Measurements from ENCODE around the gene MTR.

The MTR gene

GRCh38 chr1:236860101-236860500 lies 65.0 kb downstream of the MTR start:
- TF ChIP-seq CTCF (IDR thresholded peaks at IDR 0.05; ENCODE audit: insufficient read depth, low read length, missing control alignments): no peak
- no peak overlapping the region for H3K4me3 ChIP-seq (ENCODE audit: low read depth, low read length)
- CTCF ChIA-PET: interaction anchor here (3.8 kb wide), 1 partner anchor 10 kb away, joined by 20 read pairs; no protein-coding TSS in a partner anchor
- POLR2A ChIA-PET: no interaction called here
- no peak for DNase-seq (ENCODE audit: low read depth, low spot score)

GRCh38 chr1:236860674-236861073 lies 65.6 kb downstream of the MTR start:
- H3K4me3 ChIP-seq (ENCODE audit: low read depth, low read length): no peak overlapping the region
- DNase-seq (ENCODE audit: low read depth, low spot score): no peak
- ChIA-PET POLR2A (no interaction called here), CTCF (interaction anchor here (3.8 kb wide), 1 partner anchor 9 kb away, joined by 20 read pairs; no protein-coding TSS in a partner anchor)
- no peak for TF ChIP-seq CTCF (IDR thresholded peaks at IDR 0.05; ENCODE audit: insufficient read depth, low read length, missing control alignments)

GRCh38 chr1:236861560-236862218 lies 66.6 kb downstream of the MTR start:
- no peak for DNase-seq (ENCODE audit: low read depth, low spot score)
- POLR2A ChIA-PET: no interaction called here
- H3K4me3 ChIP-seq (ENCODE audit: low read depth, low read length): no peak overlapping the region
- TF ChIP-seq CTCF (IDR thresholded peaks at IDR 0.05; ENCODE audit: insufficient read depth, low read length, missing control alignments): no peak
- CTCF ChIA-PET: interaction anchor here (1.1 to 3.8 kb wide), 2 partner anchors 10 to 102 kb away, joined by 3 to 14 read pairs; no protein-coding TSS in a partner anchor

GRCh38 chr1:236862219-236862591 lies 67.1 kb downstream of the MTR start:
- CTCF ChIA-PET: interaction anchor here (1.1 to 3.8 kb wide), 2 partner anchors 10 to 103 kb away, joined by 3 to 14 read pairs; no protein-coding TSS in a partner anchor
- no peak overlapping the region for H3K4me3 ChIP-seq (ENCODE audit: low read depth, low read length)
- TF ChIP-seq CTCF (IDR thresholded peaks at IDR 0.05; ENCODE audit: insufficient read depth, low read length, missing control alignments): no peak
- POLR2A ChIA-PET: no interaction called here
- DNase-seq (ENCODE audit: low read depth, low spot score): no peak

- ChIA-PET POLR2A (no interaction called here), CTCF (interaction anchor here (1.9 to 3.8 kb wide), 2 partner anchors 10 to 103 kb away, joined by 4 to 14 read pairs; no protein-coding TSS in a partner anchor)
- H3K4me3 ChIP-seq (ENCODE audit: low read depth, low read length): no peak overlapping the region
- TF ChIP-seq CTCF (IDR thresholded peaks at IDR 0.05; ENCODE audit: insufficient read depth, low read length, missing control alignments): no peak
- no peak for DNase-seq (ENCODE audit: low read depth, low spot score)
Measured at GRCh38 chr1:236862615-236863211, 67.6 kb downstream of the MTR start.

- H3K4me3 ChIP-seq (ENCODE audit: low read depth, low read length): no peak overlapping the region
- no peak for DNase-seq (ENCODE audit: low read depth, low spot score)
- no peak for TF ChIP-seq CTCF (IDR thresholded peaks at IDR 0.05; ENCODE audit: insufficient read depth, low read length, missing control alignments)
- ChIA-PET CTCF (interaction anchor here (1.3 to 3.8 kb wide), 3 partner anchors 8 to 105 kb away, joined by 4 to 14 read pairs (median 4); no protein-coding TSS in a partner anchor), POLR2A (no interaction called here)
Measured at GRCh38 chr1:236864211-236864610, 69.1 kb downstream of the MTR start.
